Activated T-cell treated with anti-CD3 and anti-CD28 coated beads, Interleukin-2, amount 50 U/mL, for 72 hours (primary cell): Measurements from ENCODE around the gene FAM209A. TPM values are rescaled to one million over a fixed set of nuclear protein-coding genes. Genes with fewer than 3 reads are reported as not detected.
"Not testable (repeated sequence)": the region's sequence is repeated elsewhere in the genome, so short reads cannot be mapped to it uniquely, and the experiment has no call there.

Experiments
- ATAC-seq, 2 donors: fragments of 150-1000 bp; cut with Tn5 transposase; replicated peaks in 1 of 2; 2 replicates each; pipeline ENCODE4 v1.10.0; 2021; ENCODE audit warnings: moderate library complexity in 2 of 2, mild to moderate bottlenecking in 1 of 2
- DNase-seq, 2 donors: peaks; one replicate each; pipeline ENCODE4 v3.0.0; 2021 to 2022; ENCODE audit warnings: mixed read lengths in 1 of 2
- H3K27ac Mint-ChIP-seq: one replicate; pipeline ENCODE4 v1.8.0; 2022; ENCODE audit warnings: mild to moderate bottlenecking, moderate library complexity, mixed read lengths
- H3K27me3 Mint-ChIP-seq: one replicate; pipeline ENCODE4 v1.8.0; 2022; ENCODE audit warnings: low read depth, mixed read lengths
- H3K36me3 Mint-ChIP-seq, 2 donors: one replicate each; pipeline ENCODE4 v1.8.0; 2022; ENCODE audit warnings: mixed read lengths in 2 of 2, mild to moderate bottlenecking in 1 of 2; ENCODE audit not compliant: insufficient read depth in 2 of 2
- H3K4me1 Mint-ChIP-seq: one replicate; pipeline ENCODE4 v1.8.0; 2022; ENCODE audit warnings: low read depth, mixed read lengths
- H3K4me3 Mint-ChIP-seq, 2 donors: one replicate each; pipeline ENCODE4 v1.8.0; 2022; ENCODE audit warnings: mild to moderate bottlenecking in 2 of 2, mixed read lengths in 2 of 2, moderate library complexity in 2 of 2
- H3K9me3 Mint-ChIP-seq, 2 donors: one replicate each; pipeline ENCODE4 v1.8.0; 2022; ENCODE audit warnings: mixed read lengths in 2 of 2
- total RNA-seq, 2 donors: library from RNA; stranded (reverse); gene quantifications; one replicate each; pipeline ENCODE4 v1.2.3, GENCODE V29; 2022

The FAM209A gene
- total RNA-seq, 2 donors from 2014 or later: 1.7 to 2.2 TPM

GRCh38 chr20:56518126-56518525 lies 6.4 kb upstream of the FAM209A start:
- ATAC-seq (no peak), DNase-seq (no peak)
- no peaks in the 10 kb centered on the region for H3K27me3 Mint-ChIP-seq
- no peaks in the 10 kb centered on the region for H3K4me1 Mint-ChIP-seq
- no peak overlapping the region for H3K27ac Mint-ChIP-seq
- peaks cover 6 to 9% of the 10 kb centered on the region in 2 donors for H3K9me3 Mint-ChIP-seq
- H3K36me3 Mint-ChIP-seq: peaks cover 16 to 37% of the 10 kb centered on the region in 2 donors
- H3K4me3 Mint-ChIP-seq: no peak overlapping the region

DNA sequence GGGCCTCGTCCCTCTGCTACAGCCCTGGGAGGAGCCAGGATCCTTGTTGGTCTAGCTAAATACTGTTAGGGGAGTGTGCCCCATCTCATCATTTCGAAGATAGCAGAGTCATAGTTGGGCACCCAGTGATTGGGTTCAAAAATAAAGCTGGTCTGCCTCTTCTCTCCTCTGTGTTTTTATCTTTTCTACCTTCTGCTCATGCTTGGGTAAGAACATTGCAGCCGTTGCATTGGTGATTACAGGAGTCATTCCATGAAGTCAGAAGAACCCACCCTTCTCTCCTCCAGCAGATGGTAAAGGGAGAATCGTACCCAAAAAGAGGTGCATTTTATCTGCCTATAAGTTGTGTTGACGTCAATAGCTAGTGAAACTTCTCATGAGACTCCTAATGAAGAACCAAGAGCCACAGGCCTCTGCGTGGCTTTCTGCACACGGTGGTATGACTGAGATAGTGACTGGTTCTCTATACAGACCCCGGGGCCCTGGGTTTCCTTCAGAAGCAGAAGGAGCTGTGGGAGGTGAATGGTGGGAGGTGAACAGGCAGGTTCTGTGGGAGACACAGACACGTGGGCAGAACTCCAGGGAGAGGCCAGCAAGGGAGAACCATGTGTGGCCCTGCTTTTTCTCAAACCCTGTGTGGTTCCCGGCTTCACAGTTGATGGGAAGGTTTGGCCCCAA lies 5.7 kb upstream of the FAM209A start:
- DNase-seq (no peak), ATAC-seq (no peak)
- Mint-ChIP-seq H3K4me3 (no peak overlapping the region), H3K9me3 (peaks cover 9 to 10% of the 10 kb centered on the region in 2 donors), H3K4me1 (no peaks in the 10 kb centered on the region), H3K27me3 (no peaks in the 10 kb centered on the region), H3K36me3 (peaks cover 16 to 37% of the 10 kb centered on the region in 2 donors), H3K27ac (no peak overlapping the region)

- Mint-ChIP-seq H3K36me3 (peaks cover 16 to 37% of the 10 kb centered on the region in 2 donors), H3K27me3 (no peaks in the 10 kb centered on the region), H3K27ac (no peak overlapping the region), H3K4me3 (no peak overlapping the region), H3K9me3 (peaks cover 9 to 10% of the 10 kb centered on the region in 2 donors), H3K4me1 (no peaks in the 10 kb centered on the region)
- no peak for ATAC-seq
- no peak for DNase-seq
Measured at GRCh38 chr20:56519551-56519950, 5.0 kb upstream of the FAM209A start.

- H3K36me3 Mint-ChIP-seq: peaks cover 16 to 37% of the 10 kb centered on the region in 2 donors
- DNase-seq: no peak
- no peak for ATAC-seq
- H3K4me1 Mint-ChIP-seq: no peaks in the 10 kb centered on the region
- H3K27me3 Mint-ChIP-seq: no peaks in the 10 kb centered on the region
- no peak overlapping the region for H3K4me3 Mint-ChIP-seq
- peaks cover 9 to 10% of the 10 kb centered on the region in 2 donors for H3K9me3 Mint-ChIP-seq
- H3K27ac Mint-ChIP-seq: no peak overlapping the region
Measured at GRCh38 chr20:56520180-56520579, 4.4 kb upstream of the FAM209A start.

- H3K27me3 Mint-ChIP-seq, H3K27ac Mint-ChIP-seq, ATAC-seq, H3K4me1 Mint-ChIP-seq, H3K4me3 Mint-ChIP-seq, DNase-seq: not testable (repeated sequence)
- H3K36me3 Mint-ChIP-seq: peaks cover 16 to 37% of the 10 kb centered on the region in 2 donors
- H3K9me3 Mint-ChIP-seq: peaks cover 9 to 10% of the 10 kb centered on the region in 2 donors
Measured at GRCh38 chr20:56520746-56521354, 3.7 kb upstream of the FAM209A start.

- Mint-ChIP-seq H3K36me3 (peaks cover 15 to 36% of the 10 kb centered on the region in 2 donors), H3K27ac (no peak overlapping the region)
- ATAC-seq: no peak
Measured at GRCh38 chr20:56522311-56522710, 2.2 kb upstream of the FAM209A start.

GRCh38 chr20:56527521-56527920 lies 3.0 kb downstream of the FAM209A start:
- Mint-ChIP-seq H3K4me3 (no peak overlapping the region), H3K36me3 (no peaks in the 10 kb centered on the region), H3K9me3 (peaks cover 0 to 5% of the 10 kb centered on the region in 2 donors), H3K27ac (no peak overlapping the region), H3K4me1 (no peaks in the 10 kb centered on the region), H3K27me3 (no peaks in the 10 kb centered on the region)
- DNase-seq (no peak), ATAC-seq (no peak)

More at GRCh38 chr20:56522311-56522710, 2.2 kb upstream of the FAM209A start:
- Mint-ChIP-seq H3K9me3 (peaks cover 9 to 10% of the 10 kb centered on the region in 2 donors), H3K4me1 (no peaks in the 10 kb centered on the region), H3K27me3 (no peaks in the 10 kb centered on the region), H3K4me3 (no peak overlapping the region)
- no peak for DNase-seq

DNA sequence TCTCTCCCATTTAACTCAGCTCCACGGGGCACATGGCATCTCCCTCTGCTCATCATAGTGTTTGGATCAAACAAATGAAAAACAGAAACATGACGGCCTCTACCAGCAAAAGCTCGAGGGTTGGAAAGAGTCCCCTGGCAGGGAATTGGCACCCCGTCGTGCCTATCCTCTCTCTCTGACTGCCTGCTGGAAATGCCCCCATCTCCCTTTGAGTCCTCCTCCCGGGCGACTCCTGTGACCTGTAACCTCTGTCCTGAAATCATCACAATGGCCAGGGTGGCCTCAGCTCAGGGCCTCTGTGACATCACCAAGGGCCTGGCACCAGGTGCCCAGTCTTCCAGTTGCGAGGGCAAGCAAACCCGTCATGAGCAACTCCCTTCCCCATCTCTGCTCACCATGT lies 8.4 kb downstream of the FAM209A start, which contains the start of gene FAM209B:
Gene FAM209B, plus strand, starts transcription at position 301 of the 400 bp plus-strand sequence. Its CDS starts 96 bp downstream, at position 397.
- not testable (repeated sequence) for H3K9me3 Mint-ChIP-seq, H3K27me3 Mint-ChIP-seq, H3K4me1 Mint-ChIP-seq, H3K4me3 Mint-ChIP-seq, ATAC-seq, H3K36me3 Mint-ChIP-seq, H3K27ac Mint-ChIP-seq, DNase-seq

- no peaks in the 10 kb centered on the region for H3K36me3 Mint-ChIP-seq
- H3K4me1 Mint-ChIP-seq: no peaks in the 10 kb centered on the region
- H3K9me3 Mint-ChIP-seq: no peaks in the 10 kb centered on the region
- H3K4me3 Mint-ChIP-seq: no peak overlapping the region
- H3K27me3 Mint-ChIP-seq: no peaks in the 10 kb centered on the region
- no peak for DNase-seq
- no peak for ATAC-seq
- no peak overlapping the region for H3K27ac Mint-ChIP-seq
Measured at GRCh38 chr20:56537997-56538396, 13.5 kb downstream of the FAM209A start.

DNA sequence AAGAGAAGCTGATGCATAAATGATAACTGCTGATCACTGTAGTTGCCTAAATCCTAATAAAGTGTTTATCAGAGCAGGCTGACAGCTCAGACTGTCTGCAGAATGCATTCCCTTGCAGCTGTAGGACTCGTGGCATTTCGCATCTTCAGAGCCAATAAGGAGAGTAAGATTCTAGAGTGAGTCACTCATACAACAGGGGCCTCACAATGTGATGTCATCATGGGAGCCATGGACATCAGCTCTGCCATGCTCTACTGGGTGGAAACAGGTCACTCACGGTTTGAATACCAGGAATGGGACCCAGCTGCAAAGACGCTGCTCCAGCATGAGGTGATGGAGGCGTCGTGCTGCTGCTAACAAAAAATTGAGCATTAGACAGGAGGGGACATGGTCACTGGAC lies 15.9 kb downstream of the FAM209A start:
- ATAC-seq (no peak), DNase-seq (no peak)
- no peak overlapping the region for H3K4me3 Mint-ChIP-seq

DNA sequence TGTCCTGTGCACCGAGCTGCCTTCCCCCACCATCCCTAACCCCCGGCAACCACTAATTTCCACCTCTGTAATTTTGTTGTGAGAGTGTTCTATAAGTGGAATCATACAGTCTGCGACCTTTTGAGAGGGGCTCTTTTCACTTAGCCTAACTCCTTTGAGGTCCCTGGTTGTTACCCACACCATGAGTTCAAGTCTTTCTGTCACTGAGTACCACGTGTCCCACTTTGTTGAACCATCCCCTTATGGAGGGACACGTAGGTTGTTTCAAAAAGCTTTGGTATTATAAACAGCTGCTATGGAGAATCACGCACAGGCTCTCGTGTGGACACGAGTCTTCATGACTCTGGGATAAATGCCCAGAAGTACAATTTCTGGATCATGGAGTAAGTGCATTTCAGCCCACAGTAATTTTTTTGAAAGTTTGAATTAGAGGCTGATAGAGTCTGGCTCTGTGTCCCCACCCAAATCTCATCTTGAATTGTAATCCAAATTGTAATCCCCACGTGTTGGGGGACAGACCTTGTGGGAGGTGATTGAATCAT lies 18.0 kb downstream of the FAM209A start:
- H3K27me3 Mint-ChIP-seq: no peaks in the 10 kb centered on the region
- no peak for ATAC-seq
- no peak overlapping the region for H3K4me3 Mint-ChIP-seq
- no peak overlapping the region for H3K27ac Mint-ChIP-seq
- H3K9me3 Mint-ChIP-seq: no peaks in the 10 kb centered on the region
- no peaks in the 10 kb centered on the region for H3K36me3 Mint-ChIP-seq
- H3K4me1 Mint-ChIP-seq: no peaks in the 10 kb centered on the region
- DNase-seq: no peak

More for the DNA sequence above, 15.9 kb downstream of the FAM209A start:
- Mint-ChIP-seq H3K4me1 (no peaks in the 10 kb centered on the region), H3K27ac (no peak overlapping the region), H3K9me3 (no peaks in the 10 kb centered on the region), H3K27me3 (no peaks in the 10 kb centered on the region), H3K36me3 (no peaks in the 10 kb centered on the region)

- no peak overlapping the region for H3K27ac Mint-ChIP-seq
- H3K27me3 Mint-ChIP-seq: no peaks in the 10 kb centered on the region
- DNase-seq (no peak), ATAC-seq (no peak)
- no peaks in the 10 kb centered on the region for H3K36me3 Mint-ChIP-seq
- H3K4me1 Mint-ChIP-seq: peaks cover 8% of the 10 kb centered on the region
- H3K4me3 Mint-ChIP-seq: no peak overlapping the region
- no peaks in the 10 kb centered on the region for H3K9me3 Mint-ChIP-seq
Measured at GRCh38 chr20:56551571-56551970, 27.0 kb downstream of the FAM209A start.

GRCh38 chr20:56552911-56553629 lies 28.5 kb downstream of the FAM209A start:
- H3K4me1 Mint-ChIP-seq: peaks cover 8% of the 10 kb centered on the region
- DNase-seq: no peak
- H3K36me3 Mint-ChIP-seq: no peaks in the 10 kb centered on the region
- H3K9me3 Mint-ChIP-seq: no peaks in the 10 kb centered on the region
- no peak overlapping the region for H3K27ac Mint-ChIP-seq
- no peak for ATAC-seq
- H3K27me3 Mint-ChIP-seq: no peaks in the 10 kb centered on the region
- H3K4me3 Mint-ChIP-seq: no peak overlapping the region
